DND-41 (cell line): ENCODE measurements around the gene DGKI.

Source experiments
- CTCF ChIP-seq: IDR thresholded peaks from 2 replicates; pipeline ENCODE4 v1.5.1; 2012; ENCODE audit warnings: borderline replicate concordance, low read length, moderate library complexity, mild to moderate bottlenecking; ENCODE audit not compliant: poor library complexity, severe bottlenecking; ENCODE audit errors: extremely low read depth
- EZH2 ChIP-seq: IDR thresholded peaks from 3 replicates; pipeline ENCODE4 v1.6.1; 2012; ENCODE audit warnings: borderline replicate concordance, low read depth, mild to moderate bottlenecking, moderate library complexity, low read length, inconsistent platforms; ENCODE audit not compliant: severe bottlenecking

- no peak for TF ChIP-seq CTCF
- no peak for TF ChIP-seq EZH2
These were observed 425.4 kb downstream of the DGKI start for GRCh38 chr7:137421366-137421765.
